Ovary (tissue), 3 donors: ENCODE measurements around the gene ZC3H14.

Source experiments
- POLR2A ChIP-seq: fragments of 450-650 bp; IDR thresholded peaks from one replicate; pipeline ENCODE4 v1.6.1; 2017; ENCODE audit warnings: antibody characterized with exemption, mild to moderate bottlenecking, moderate library complexity
- TF ChIP-seq, protein P1 (sequence below), 3 donors: fragments of 450-650 bp in 2 of 3; fragments of 200-600 bp in 1 of 3; IDR thresholded peaks; one replicate each; pipeline versions ENCODE4 v1.5.1 to v1.8.0; 2016 to 2022; ENCODE audit warnings: antibody characterized with exemption in 3 of 3, mild to moderate bottlenecking in 1 of 3
- donor health status: DM: no; HTN: no; CAD: no.

DNA sequence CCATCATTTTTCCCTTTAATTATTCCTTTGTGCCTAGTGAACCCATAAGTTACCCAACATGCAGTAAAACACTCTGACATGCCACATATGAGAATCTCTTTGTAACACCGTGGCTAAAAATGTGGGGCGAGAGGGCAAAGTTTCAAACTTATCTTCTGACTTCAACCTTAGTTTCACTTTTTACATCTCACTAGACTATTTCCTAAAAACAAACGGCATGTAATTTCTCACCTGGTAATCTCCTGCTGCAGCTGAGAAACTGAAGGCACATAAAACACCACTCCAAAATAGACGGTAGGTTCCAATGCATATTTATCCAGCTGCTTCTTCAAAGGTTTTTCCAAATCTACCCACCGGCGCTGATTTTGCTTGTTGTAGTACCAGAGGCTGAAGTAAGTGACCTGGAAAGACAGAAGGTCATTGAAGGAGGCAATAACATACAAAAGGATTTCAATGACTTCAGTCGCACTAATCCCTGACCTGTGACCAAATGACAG, 45.9 kb upstream of the ZC3H14 start:
- no peak for TF ChIP-seq POLR2A
- TF ChIP-seq, protein P1, sequence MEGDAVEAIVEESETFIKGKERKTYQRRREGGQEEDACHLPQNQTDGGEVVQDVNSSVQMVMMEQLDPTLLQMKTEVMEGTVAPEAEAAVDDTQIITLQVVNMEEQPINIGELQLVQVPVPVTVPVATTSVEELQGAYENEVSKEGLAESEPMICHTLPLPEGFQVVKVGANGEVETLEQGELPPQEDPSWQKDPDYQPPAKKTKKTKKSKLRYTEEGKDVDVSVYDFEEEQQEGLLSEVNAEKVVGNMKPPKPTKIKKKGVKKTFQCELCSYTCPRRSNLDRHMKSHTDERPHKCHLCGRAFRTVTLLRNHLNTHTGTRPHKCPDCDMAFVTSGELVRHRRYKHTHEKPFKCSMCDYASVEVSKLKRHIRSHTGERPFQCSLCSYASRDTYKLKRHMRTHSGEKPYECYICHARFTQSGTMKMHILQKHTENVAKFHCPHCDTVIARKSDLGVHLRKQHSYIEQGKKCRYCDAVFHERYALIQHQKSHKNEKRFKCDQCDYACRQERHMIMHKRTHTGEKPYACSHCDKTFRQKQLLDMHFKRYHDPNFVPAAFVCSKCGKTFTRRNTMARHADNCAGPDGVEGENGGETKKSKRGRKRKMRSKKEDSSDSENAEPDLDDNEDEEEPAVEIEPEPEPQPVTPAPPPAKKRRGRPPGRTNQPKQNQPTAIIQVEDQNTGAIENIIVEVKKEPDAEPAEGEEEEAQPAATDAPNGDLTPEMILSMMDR (IDR thresholded peaks at IDR 0.05): no peak
